Suprapubic skin (tissue), 4 donors: ENCODE data around the gene ATP9B. TPM values are rescaled to one million over a fixed set of nuclear protein-coding genes. Genes with fewer than 3 reads are reported as not detected.

Experiments used
- DNase-seq, 2 donors: peaks; one replicate each; pipeline ENCODE4 v3.0.0-alpha.2; 2019; ENCODE audit warnings: low spot score in 2 of 2
- H3K27ac ChIP-seq: fragments of 200-600 bp; sonication (generic); one replicate; pipeline ENCODE4 v1.5.1; 2019
- H3K27me3 ChIP-seq: fragments of 200-600 bp; sonication (generic); one replicate; pipeline ENCODE4 v1.5.1; 2019
- H3K36me3 ChIP-seq: fragments of 200-600 bp; sonication (generic); one replicate; pipeline ENCODE4 v1.5.1; 2019
- H3K4me1 ChIP-seq: fragments of 200-600 bp; sonication (generic); one replicate; pipeline ENCODE4 v1.5.1; 2019
- H3K4me3 ChIP-seq: fragments of 200-600 bp; sonication (generic); one replicate; pipeline ENCODE4 v1.5.1; 2019; ENCODE audit warnings: mild to moderate bottlenecking
- H3K9me3 ChIP-seq: fragments of 200-600 bp; sonication (generic); one replicate; pipeline ENCODE4 v1.5.1; 2019
- EP300 ChIP-seq: sonication (generic); formaldehyde crosslinking; IDR thresholded peaks from one replicate; pipeline ENCODE4 v1.6.1; 2017; ENCODE audit warnings: antibody characterized with exemption
- POLR2A ChIP-seq, 2 donors: fragments of 450-650 bp; IDR thresholded peaks; one replicate each; pipeline ENCODE4 v1.6.1; 2017; ENCODE audit warnings: antibody characterized with exemption in 2 of 2, mild to moderate bottlenecking in 2 of 2, moderate library complexity in 2 of 2
- POLR2AphosphoS5 ChIP-seq, 3 donors: sonication (generic); formaldehyde crosslinking; IDR thresholded peaks; one replicate each; pipeline ENCODE4 v1.6.1; 2017; ENCODE audit warnings: antibody characterized with exemption in 3 of 3
- WGBS: methylation state at CpG from one replicate; pipeline ENCODE4 v1.1.5; 2018; 5-methylcytosine and 5-hydroxymethylcytosine counted together
- total RNA-seq, 4 donors: library from RNA; depleted of rRNA; stranded (reverse); fragments of >200 nt; gene quantifications; one replicate each; pipeline ENCODE4 v1.1.0, GENCODE V29; 2016
- TF ChIP-seq, protein P1 (sequence below), 2 donors: fragments of 200-600 bp in 1 of 2; fragments of 450-650 bp in 1 of 2; sonication (generic) in 1 of 2; IDR thresholded peaks; one replicate each; pipeline ENCODE4 v1.5.1; 2016 to 2019; ENCODE audit warnings: antibody characterized with exemption in 2 of 2, mild to moderate bottlenecking in 1 of 2, moderate library complexity in 1 of 2

The ATP9B gene
- total RNA-seq, 4 donors from 2014 or later = 30.2 to 109 (median 37.4) TPM

DNA sequence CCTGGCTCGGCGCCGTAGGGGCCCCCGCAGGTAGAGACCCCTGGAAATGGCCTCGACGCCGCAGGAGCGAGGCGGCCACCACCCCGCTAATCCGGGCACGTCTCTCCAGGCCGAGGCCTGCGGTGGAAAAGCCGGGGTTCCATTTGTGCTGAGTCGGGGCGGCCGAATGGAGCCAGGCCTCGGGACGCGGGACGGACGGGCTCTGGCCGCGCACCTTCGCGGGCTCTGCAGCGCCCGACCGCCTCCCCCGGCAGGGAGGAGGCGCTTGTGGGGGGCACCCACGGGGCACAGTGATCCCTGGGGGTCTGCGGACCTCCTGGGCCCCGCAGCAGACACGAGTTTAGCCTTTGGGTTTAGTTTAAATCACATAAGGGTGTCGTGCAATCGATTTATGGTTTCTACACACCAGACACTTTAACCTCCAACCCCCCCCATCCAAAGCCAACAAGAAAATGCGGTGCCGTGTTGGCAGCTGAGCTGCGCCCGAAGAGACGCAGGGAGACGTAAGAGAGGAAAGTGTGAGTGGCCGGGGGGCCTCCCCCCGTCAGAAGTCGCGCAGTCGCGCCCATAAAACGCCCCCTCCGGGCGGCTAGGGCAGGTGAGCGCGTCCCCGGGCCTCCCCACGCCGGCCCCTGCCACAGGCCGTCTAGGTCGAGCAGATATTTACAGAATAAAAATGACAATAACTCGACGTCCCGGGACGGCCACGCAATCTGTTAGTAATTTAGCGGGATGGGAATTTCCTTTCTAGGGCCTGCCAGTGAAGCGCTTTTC lies 325.5 kb downstream of the ATP9B start:
- Histone ChIP-seq H3K4me1 (peaks cover 52% of the 10 kb centered on the region), H3K27ac (peak overlapping the region; percentile 83), H3K4me3 (peak overlapping the region; percentile 58), H3K9me3 (no peaks in the 10 kb centered on the region), H3K36me3 (no peaks in the 10 kb centered on the region), H3K27me3 (peaks cover 2% of the 10 kb centered on the region)
- WGBS = 0% methylated on average over 8 of the region's 67 CpGs
- peak in 1 of 2 donors; percentile 87 for DNase-seq
- TF ChIP-seq, protein P1, sequence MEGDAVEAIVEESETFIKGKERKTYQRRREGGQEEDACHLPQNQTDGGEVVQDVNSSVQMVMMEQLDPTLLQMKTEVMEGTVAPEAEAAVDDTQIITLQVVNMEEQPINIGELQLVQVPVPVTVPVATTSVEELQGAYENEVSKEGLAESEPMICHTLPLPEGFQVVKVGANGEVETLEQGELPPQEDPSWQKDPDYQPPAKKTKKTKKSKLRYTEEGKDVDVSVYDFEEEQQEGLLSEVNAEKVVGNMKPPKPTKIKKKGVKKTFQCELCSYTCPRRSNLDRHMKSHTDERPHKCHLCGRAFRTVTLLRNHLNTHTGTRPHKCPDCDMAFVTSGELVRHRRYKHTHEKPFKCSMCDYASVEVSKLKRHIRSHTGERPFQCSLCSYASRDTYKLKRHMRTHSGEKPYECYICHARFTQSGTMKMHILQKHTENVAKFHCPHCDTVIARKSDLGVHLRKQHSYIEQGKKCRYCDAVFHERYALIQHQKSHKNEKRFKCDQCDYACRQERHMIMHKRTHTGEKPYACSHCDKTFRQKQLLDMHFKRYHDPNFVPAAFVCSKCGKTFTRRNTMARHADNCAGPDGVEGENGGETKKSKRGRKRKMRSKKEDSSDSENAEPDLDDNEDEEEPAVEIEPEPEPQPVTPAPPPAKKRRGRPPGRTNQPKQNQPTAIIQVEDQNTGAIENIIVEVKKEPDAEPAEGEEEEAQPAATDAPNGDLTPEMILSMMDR (IDR thresholded peaks at IDR 0.05) = no peak
- TF ChIP-seq POLR2A (IDR thresholded peaks at IDR 0.05) (no peak), EP300 (no peak), POLR2AphosphoS5 (IDR thresholded peaks at IDR 0.05) (no peak)

DNA sequence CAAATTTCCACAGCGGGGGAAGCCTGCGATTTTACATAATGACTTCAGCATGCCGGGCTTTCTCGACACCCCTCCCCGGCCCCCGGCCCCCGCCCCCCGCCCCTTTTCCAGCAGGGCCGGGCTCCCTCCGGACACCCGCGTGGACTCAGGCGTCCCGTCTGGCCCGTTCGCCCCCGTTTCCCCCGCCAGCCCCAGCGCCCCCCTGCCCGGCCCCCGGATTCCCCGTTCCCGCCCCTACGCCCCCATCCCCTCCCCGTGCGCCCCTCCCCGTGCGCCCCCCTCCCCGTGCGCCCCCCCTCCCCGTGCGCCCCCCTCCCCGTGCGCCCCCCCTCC lies 326.1 kb downstream of the ATP9B start:
- 3% methylated on average over 12 of the region's 34 CpGs for WGBS
- Histone ChIP-seq H3K9me3 (no peaks in the 10 kb centered on the region), H3K27ac (peak overlapping the region; percentile 83), H3K4me1 (peaks cover 58% of the 10 kb centered on the region), H3K27me3 (no peaks in the 10 kb centered on the region), H3K36me3 (no peaks in the 10 kb centered on the region), H3K4me3 (peak overlapping the region; percentile 58)
- DNase-seq = no peak
- no peak for TF ChIP-seq EP300
- TF ChIP-seq POLR2A (IDR thresholded peaks at IDR 0.05) = no peak

DNA sequence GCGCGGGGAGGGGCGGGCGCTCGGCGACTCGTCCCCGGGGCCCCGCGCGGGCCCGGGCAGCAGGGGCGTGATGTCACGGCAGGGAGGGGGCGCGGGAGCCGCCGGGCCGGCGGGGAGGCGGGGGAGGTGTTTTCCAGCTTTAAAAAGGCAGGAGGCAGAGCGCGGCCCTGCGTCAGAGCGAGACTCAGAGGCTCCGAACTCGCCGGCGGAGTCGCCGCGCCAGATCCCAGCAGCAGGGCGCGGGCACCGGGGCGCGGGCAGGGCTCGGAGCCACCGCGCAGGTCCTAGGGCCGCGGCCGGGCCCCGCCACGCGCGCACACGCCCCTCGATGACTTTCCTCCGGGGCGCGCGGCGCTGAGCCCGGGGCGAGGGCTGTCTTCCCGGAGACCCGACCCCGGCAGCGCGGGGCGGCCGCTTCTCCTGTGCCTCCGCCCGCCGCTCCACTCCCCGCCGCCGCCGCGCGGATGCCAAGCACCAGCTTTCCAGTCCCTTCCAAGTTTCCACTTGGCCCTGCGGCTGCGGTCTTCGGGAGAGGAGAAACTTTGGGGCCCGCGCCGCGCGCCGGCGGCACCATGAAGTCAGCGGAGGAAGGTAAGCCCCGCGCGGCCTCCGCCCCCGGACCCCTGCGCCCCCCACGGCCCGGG lies 326.7 kb downstream of the ATP9B start, which contains the start of gene NFATC1:
NFATC1 (plus strand) TSS at position 170 of the 644 bp plus-strand sequence; CDS start at position 465, 295 bp downstream.
- no peak for TF ChIP-seq EP300
- peak in 1 of 2 donors; percentile 73 for TF ChIP-seq POLR2A (IDR thresholded peaks at IDR 0.05)
- Histone ChIP-seq H3K36me3 (no peaks in the 10 kb centered on the region), H3K27me3 (no peaks in the 10 kb centered on the region), H3K9me3 (no peaks in the 10 kb centered on the region), H3K27ac (peak within 1 kb of the TSS; percentile 83), H3K4me3 (peak within 1 kb of the TSS; percentile 58), H3K4me1 (peaks cover 61% of the 10 kb centered on the region)
- no CpG with 5 or more reads among the region's 91 CpGs for WGBS
- peak in 1 of 2 donors; percentile 90 for DNase-seq

DNA sequence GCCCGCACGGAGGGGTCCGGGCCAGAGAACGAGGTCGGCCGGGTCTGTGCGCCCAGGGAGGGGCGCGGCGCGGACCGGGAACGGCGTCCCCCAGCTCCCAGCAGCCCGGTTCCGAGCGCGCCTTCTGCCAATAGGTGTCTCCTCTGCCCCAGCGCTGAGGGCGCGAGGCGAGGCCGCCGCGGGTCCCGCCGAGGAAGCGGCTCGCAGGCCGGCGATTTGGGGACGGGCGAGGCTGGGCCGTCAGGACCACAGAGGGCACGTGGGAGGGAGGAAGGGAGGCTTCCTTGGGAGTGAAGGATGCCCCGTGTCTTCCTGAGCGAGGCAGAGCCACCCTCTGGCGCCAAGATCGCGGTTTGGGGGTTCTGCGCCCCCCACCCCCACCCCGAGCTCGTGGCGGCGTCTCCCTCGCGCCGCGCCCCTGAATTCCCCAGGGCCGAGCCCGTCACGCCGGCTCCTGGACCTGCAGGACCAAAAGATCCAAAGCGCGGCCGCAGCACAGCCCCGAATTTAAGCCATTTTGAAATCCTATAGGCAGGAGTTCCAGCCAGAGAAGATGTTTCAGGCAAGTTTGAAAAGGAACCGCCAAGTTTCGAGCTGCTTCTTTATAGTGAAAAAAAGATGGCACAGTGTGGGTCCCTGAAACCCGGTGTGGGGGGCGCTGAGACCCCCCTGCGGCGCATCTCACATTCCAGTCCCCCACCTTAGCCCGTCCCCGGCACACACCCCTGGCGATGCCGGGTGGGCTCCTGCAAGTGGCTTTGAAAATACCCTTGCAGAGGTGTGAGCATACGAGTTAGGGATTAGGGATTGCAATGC lies 327.4 kb downstream of the ATP9B start:
- H3K36me3 ChIP-seq = no peaks in the 10 kb centered on the region
- H3K27me3 ChIP-seq = no peaks in the 10 kb centered on the region
- peaks cover 68% of the 10 kb centered on the region for H3K4me1 ChIP-seq
- 58% methylated on average over 11 of the region's 68 CpGs for WGBS
- H3K9me3 ChIP-seq = no peaks in the 10 kb centered on the region
- peak in 1 of 2 donors; percentile 76 for DNase-seq
- H3K4me3 ChIP-seq = peak overlapping the region; percentile 58
- no peak for TF ChIP-seq POLR2A (IDR thresholded peaks at IDR 0.05)
- TF ChIP-seq POLR2AphosphoS5 (IDR thresholded peaks at IDR 0.05) = no peak
- TF ChIP-seq, protein P1 (IDR thresholded peaks at IDR 0.05) = no peak
- no peak for TF ChIP-seq EP300
- peak overlapping the region; percentile 83 for H3K27ac ChIP-seq

DNA sequence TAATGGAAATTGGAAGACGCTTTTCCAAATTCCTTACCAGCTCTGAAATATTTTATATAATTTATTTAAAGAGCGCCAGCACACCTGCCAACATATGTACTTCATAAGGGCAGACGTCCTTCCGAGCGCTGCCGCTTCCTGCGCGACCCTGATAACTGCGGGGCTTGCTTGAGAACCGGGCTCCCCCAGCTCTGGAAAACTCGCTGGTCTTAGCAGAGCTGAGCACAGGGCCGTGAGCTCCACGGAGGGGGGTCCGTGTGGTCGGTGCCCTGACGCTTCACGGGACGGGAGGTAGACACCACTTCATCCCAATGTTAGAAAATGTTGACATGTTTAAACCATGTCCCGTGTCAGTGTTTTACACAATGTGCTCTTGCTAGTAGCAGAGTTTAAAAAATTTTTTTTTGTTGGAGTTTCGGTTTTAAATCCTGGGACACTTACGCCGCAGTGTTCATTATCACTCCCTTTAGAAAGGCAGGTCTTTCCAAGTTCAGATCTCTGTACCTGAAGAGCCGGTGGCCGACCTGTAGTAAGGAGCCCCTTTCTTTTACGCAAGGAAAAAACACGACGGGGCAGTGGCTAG lies 328.1 kb downstream of the ATP9B start:
- H3K9me3 ChIP-seq = no peaks in the 10 kb centered on the region
- no peak overlapping the region for H3K27ac ChIP-seq
- DNase-seq = peak in 1 of 2 donors; percentile 51
- no peaks in the 10 kb centered on the region for H3K27me3 ChIP-seq
- H3K4me1 ChIP-seq = peaks cover 75% of the 10 kb centered on the region
- TF ChIP-seq POLR2A (IDR thresholded peaks at IDR 0.05) (no peak), POLR2AphosphoS5 (IDR thresholded peaks at IDR 0.05) (no peak), EP300 (no peak)
- TF ChIP-seq, protein P1 (IDR thresholded peaks at IDR 0.05) = no peak
- no peaks in the 10 kb centered on the region for H3K36me3 ChIP-seq
- peak overlapping the region; percentile 58 for H3K4me3 ChIP-seq
- WGBS = 81% methylated on average over 27 of the region's 27 CpGs
